Endothelial cell of umbilical vein (primary cell): ENCODE measurements around the gene OXER1. TPM values are rescaled to one million over a fixed set of nuclear protein-coding genes. Genes with fewer than 3 reads are reported as not detected.

ENCODE experiments used
- BruUV-seq: library from RNA; stranded (reverse); fragments of 400-500 nt; replicated peaks from 2 replicates; lab custom pipeline; 2021; lab: Mats Ljungman, UMichigan
- CTCF ChIA-PET: fragments of 300-600, 350-600 bp; sonication (Branson Sonifier 250); formaldehyde crosslinking; loops from one replicate; lab custom pipeline; 2021; ENCODE audit warnings: antibody characterized with exemption, inconsistent platforms; lab: Charles Lee
- POLR2A ChIA-PET: fragments of 300-600, 350-600 bp; sonication (Branson Sonifier 250); formaldehyde crosslinking; loops from one replicate; lab custom pipeline; 2021; ENCODE audit warnings: antibody characterized with exemption, inconsistent platforms; lab: Charles Lee
- DNase-seq: peaks from one replicate; pipeline ENCODE4 v3.0.0-alpha.2; 2011; ENCODE audit warnings: low read depth, low spot score
- FAIRE-seq: peaks from 2 replicates; lab custom pipeline; 2011; peaks lifted over from hg19 to GRCh38; lab: Jason Lieb, UNC
- H2AFZ ChIP-seq: 2 replicates; pipeline ENCODE4 v1.6.0; 2012; ENCODE audit warnings: low read depth, low read length, control low read depth, inconsistent platforms
- H3K27ac ChIP-seq: 2 replicates; pipeline ENCODE4 v1.5.1; 2011; ENCODE audit warnings: low read depth, mild to moderate bottlenecking, control low read depth, low read length, moderate library complexity; ENCODE audit not compliant: insufficient read depth
- H3K27me3 ChIP-seq, 2 experiments: 2 replicates each; pipeline versions ENCODE4 v1.6.0 to v1.6.1; 2011; ENCODE audit warnings: low read length in 2 of 2, mixed read lengths in 1 of 2; ENCODE audit not compliant: control insufficient read depth in 2 of 2, insufficient read depth in 2 of 2
- H3K36me3 ChIP-seq, 2 experiments: 2 replicates in 1 of 2; 3 replicates in 1 of 2; pipeline ENCODE4 v1.5.1; 2011; ENCODE audit warnings: low read length in 2 of 2, mild to moderate bottlenecking in 1 of 2, moderate library complexity in 1 of 2; ENCODE audit not compliant: control insufficient read depth in 2 of 2, insufficient read depth in 2 of 2; ENCODE audit errors: extremely low read depth in 1 of 2
- H3K4me1 ChIP-seq: 3 replicates; pipeline ENCODE4 v1.5.1; 2011; ENCODE audit warnings: mild to moderate bottlenecking, low read length; ENCODE audit not compliant: control insufficient read depth, insufficient read depth; ENCODE audit errors: extremely low read depth
- H3K4me2 ChIP-seq: 2 replicates; pipeline ENCODE4 v1.6.1; 2011; ENCODE audit warnings: low read length, control low read depth, mixed read lengths; ENCODE audit not compliant: insufficient read depth
- H3K4me3 ChIP-seq, 3 experiments: fragments of 200-600 bp in 1 of 3; sonication (generic), shearing (Covaris generic) in 1 of 3; replicated peaks in 1 of 3; 2 replicates each; pipeline ENCODE4 v1.5.1; 2011 to 2016; ENCODE audit warnings: control low read depth in 3 of 3, low read length in 3 of 3, mild to moderate bottlenecking in 2 of 3, inconsistent platforms in 1 of 3, low read depth in 1 of 3, moderate library complexity in 1 of 3; ENCODE audit not compliant: insufficient read depth in 1 of 3
- H3K79me2 ChIP-seq: 2 replicates; pipeline ENCODE4 v1.6.0; 2012; ENCODE audit warnings: low read length, inconsistent platforms; ENCODE audit not compliant: control insufficient read depth, insufficient read depth
- H3K9ac ChIP-seq: replicated peaks from 2 replicates; pipeline ENCODE3; 2011; ENCODE audit warnings: low read length, control low read depth; ENCODE audit not compliant: insufficient read depth; ENCODE audit errors: extremely low read depth
- H3K9me1 ChIP-seq: replicated peaks from 3 replicates; pipeline ENCODE4 v1.6.0; 2011; ENCODE audit warnings: mild to moderate bottlenecking, low read length; ENCODE audit not compliant: control insufficient read depth, insufficient read depth; ENCODE audit errors: extremely low read depth
- H3K9me3 ChIP-seq: replicated peaks from 2 replicates; pipeline ENCODE4 v1.5.1; 2012; ENCODE audit warnings: low read length, inconsistent platforms; ENCODE audit not compliant: control insufficient read depth, insufficient read depth
- H4K20me1 ChIP-seq: replicated peaks from 2 replicates; pipeline ENCODE3; 2011; ENCODE audit warnings: mild to moderate bottlenecking, low read length; ENCODE audit not compliant: control insufficient read depth, insufficient read depth; ENCODE audit errors: extremely low read depth
- EZH2 ChIP-seq: IDR thresholded peaks from 2 replicates; pipeline ENCODE4 v1.6.1; 2012; ENCODE audit warnings: borderline replicate concordance, low read depth, mild to moderate bottlenecking, moderate library complexity, low read length, inconsistent platforms; ENCODE audit not compliant: severe bottlenecking
- FOS ChIP-seq: IDR thresholded peaks from 2 replicates; pipeline ENCODE4 v1.6.1; 2011; ENCODE audit warnings: mild to moderate bottlenecking, low read length, moderate library complexity, borderline replicate concordance; ENCODE audit not compliant: insufficient read depth
- GATA2 ChIP-seq: IDR thresholded peaks from 2 replicates; pipeline ENCODE4 v1.7.0; 2011; ENCODE audit warnings: low read depth, mild to moderate bottlenecking, moderate library complexity, mixed read lengths, low read length; ENCODE audit not compliant: insufficient read length, insufficient read depth
- JUN ChIP-seq: IDR thresholded peaks from 2 replicates; pipeline ENCODE4 v1.6.1; 2011; ENCODE audit warnings: borderline replicate concordance, low read depth; ENCODE audit not compliant: insufficient read length, insufficient read depth
- MAX ChIP-seq: IDR thresholded peaks from 2 replicates; pipeline ENCODE4 v1.6.1; 2011; ENCODE audit not compliant: insufficient read depth, insufficient read length
- MYC ChIP-seq: IDR thresholded peaks from one replicate; pipeline ENCODE4 v1.6.1; 2011; ENCODE audit warnings: mild to moderate bottlenecking, low read depth, low read length
- POLR2A ChIP-seq: IDR thresholded peaks from 2 replicates; pipeline ENCODE4 v1.6.1; 2012; ENCODE audit warnings: low read depth, mild to moderate bottlenecking, control low read depth, low read length
- POLR2AphosphoS5 ChIP-seq: IDR thresholded peaks from 2 replicates; pipeline ENCODE4 v1.6.1; 2012; ENCODE audit warnings: low read depth, mild to moderate bottlenecking, control low read depth, low read length, moderate library complexity; ENCODE audit not compliant: insufficient read depth
- dilution Hi-C: fragments of 300-500 bp; cut with MboI; formaldehyde crosslinking; loops from one replicate; pipeline ENCODE4 v1.15.0; 2019; ENCODE audit warnings: low sequenced_read_pairs; ENCODE audit not compliant: extremely low pct_ligation_motif_present
- intact Hi-C: fragments of 100-400 bp; cut with micrococcal nuclease; formaldehyde crosslinking; loops from one replicate; pipeline ENCODE4 v1.10.0; 2022
- polyA plus RNA-seq, 4 experiments: library from polyadenylated mRNA; depleted of rRNA in 3 of 4; stranded (reverse) in 3 of 4; unstranded in 1 of 4; fragments of >200 nt; gene quantifications; 2 replicates each; pipeline versions ENCODE4 v1.2.1 to v1.2.3, GENCODE V29; 2011 to 2012; ENCODE audit warnings: missing spikeins in 1 of 4
- total RNA-seq: library from RNA; stranded (reverse); gene quantifications from 2 replicates; pipeline ENCODE4 v1.2.3, GENCODE V29; 2021
- TF ChIP-seq, protein P1 (sequence below), 2 donors: IDR thresholded peaks; 1 replicate in 1 of 2; 2 replicates in 1 of 2; pipeline ENCODE4 v1.5.1; 2011; ENCODE audit warnings: low read length in 2 of 2, mild to moderate bottlenecking in 2 of 2, moderate library complexity in 2 of 2, control low read depth in 1 of 2, inconsistent platforms in 1 of 2, low read depth in 1 of 2; ENCODE audit not compliant: insufficient read depth in 1 of 2; ENCODE audit errors: extremely low read depth in 1 of 2

OXER1 gene
- total and polyA plus RNA-seq, 2 donors (not counting 3 experiments of a cell fraction or from before 2014, with no cell fraction given) = 0.18 TPM

DNA sequence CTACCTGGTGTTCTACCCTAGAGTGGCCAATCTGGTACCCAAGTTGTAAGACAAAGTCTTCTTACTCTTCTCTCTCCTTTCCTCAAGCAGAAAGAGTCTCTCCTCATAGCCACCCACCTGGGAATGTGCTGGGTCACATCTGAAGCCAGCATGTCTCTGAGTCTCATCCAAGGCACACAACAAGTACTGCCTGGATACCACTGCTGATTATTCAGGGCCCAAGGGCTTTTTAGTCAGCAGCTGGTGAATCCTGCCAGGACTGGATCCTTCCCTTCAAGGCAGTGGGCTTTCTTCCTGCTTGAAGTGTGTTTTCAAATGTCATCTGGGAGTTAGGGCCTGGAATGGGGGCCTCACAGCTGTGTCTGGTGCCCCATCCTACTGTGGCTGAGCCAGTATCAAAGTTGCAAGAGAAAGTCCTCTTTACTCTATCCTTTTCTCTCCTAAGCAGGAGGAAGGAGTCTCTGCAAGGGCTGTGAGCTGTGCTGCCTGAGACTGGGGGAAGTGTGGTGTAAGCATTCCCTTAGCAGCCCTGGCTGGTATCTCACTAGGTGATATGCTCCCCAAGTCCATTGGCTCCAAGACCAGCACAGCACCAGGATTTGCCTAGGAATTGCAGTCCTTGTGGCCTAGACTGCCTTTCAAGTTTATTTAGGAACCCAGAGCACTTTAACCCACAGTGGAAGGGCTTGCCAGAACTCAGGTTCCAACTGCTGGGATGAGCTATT is 27.2 kb downstream of the OXER1 start:
- Histone ChIP-seq H3K27me3 (no peaks in the 10 kb centered on the region), H2AFZ (no peak overlapping the region), H3K9me1 (no peaks in the 10 kb centered on the region), H3K36me3 (no peaks in the 10 kb centered on the region), H3K4me1 (no peaks in the 10 kb centered on the region), H4K20me1 (no peaks in the 10 kb centered on the region), H3K9ac (no peak overlapping the region), H3K4me3 (no peak overlapping the region), H3K79me2 (no peaks in the 10 kb centered on the region), H3K4me2 (no peak overlapping the region), H3K9me3 (no peaks in the 10 kb centered on the region), H3K27ac (no peak overlapping the region)
- dilution Hi-C loops = no loop called here
- no peak for TF ChIP-seq POLR2AphosphoS5
- no peak for TF ChIP-seq MAX
- TF ChIP-seq POLR2A = no peak
- TF ChIP-seq, protein P1, sequence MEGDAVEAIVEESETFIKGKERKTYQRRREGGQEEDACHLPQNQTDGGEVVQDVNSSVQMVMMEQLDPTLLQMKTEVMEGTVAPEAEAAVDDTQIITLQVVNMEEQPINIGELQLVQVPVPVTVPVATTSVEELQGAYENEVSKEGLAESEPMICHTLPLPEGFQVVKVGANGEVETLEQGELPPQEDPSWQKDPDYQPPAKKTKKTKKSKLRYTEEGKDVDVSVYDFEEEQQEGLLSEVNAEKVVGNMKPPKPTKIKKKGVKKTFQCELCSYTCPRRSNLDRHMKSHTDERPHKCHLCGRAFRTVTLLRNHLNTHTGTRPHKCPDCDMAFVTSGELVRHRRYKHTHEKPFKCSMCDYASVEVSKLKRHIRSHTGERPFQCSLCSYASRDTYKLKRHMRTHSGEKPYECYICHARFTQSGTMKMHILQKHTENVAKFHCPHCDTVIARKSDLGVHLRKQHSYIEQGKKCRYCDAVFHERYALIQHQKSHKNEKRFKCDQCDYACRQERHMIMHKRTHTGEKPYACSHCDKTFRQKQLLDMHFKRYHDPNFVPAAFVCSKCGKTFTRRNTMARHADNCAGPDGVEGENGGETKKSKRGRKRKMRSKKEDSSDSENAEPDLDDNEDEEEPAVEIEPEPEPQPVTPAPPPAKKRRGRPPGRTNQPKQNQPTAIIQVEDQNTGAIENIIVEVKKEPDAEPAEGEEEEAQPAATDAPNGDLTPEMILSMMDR (IDR thresholded peaks at IDR 0.05; ENCODE audit: extremely low read depth in 1 of 2, insufficient read depth in 1 of 2, low read depth in 1 of 2, low read length in 2 of 2) = no peak
- TF ChIP-seq EZH2 = no peak
- TF ChIP-seq MYC = no peak
- no peak for TF ChIP-seq JUN
- TF ChIP-seq GATA2 = no peak
- TF ChIP-seq FOS = no peak
- no peak for DNase-seq
- POLR2A ChIA-PET = no interaction called here
- intact Hi-C loops = no loop called here
- BruUV-seq = no TSS peak
- CTCF ChIA-PET = interaction anchor here (1.0 kb wide), 1 partner anchor 8 kb away, joined by 3 read pairs; no protein-coding TSS in a partner anchor
- FAIRE-seq = no peak
